Measurements from ENCODE around the gene DUSP9. TPM values are rescaled to one million over a fixed set of nuclear protein-coding genes. Genes with fewer than 3 reads are reported as not detected.

Gene DUSP9
- total and polyA plus RNA-seq, 3 donors from 2014 or later: 2.5 to 10.2 (median 6.2) TPM

GRCh38 chrX:153648358-153649177 is 1.6 kb downstream of the DUSP9 start:
- Histone ChIP-seq H3K27me3 (no peaks in the 10 kb centered on the region), H3K9me3 (no peaks in the 10 kb centered on the region), H3K4me1 (no peaks in the 10 kb centered on the region), H3K27ac (no peak overlapping the region), H3K36me3 (ENCODE audit: low read depth, missing control alignments) (no peaks in the 10 kb centered on the region), H3K4me3 (no peak overlapping the region)
- intact Hi-C loops (cut with DNase I; ENCODE audit: low total_unique reads): no loop called here
- TF ChIP-seq, protein P1, sequence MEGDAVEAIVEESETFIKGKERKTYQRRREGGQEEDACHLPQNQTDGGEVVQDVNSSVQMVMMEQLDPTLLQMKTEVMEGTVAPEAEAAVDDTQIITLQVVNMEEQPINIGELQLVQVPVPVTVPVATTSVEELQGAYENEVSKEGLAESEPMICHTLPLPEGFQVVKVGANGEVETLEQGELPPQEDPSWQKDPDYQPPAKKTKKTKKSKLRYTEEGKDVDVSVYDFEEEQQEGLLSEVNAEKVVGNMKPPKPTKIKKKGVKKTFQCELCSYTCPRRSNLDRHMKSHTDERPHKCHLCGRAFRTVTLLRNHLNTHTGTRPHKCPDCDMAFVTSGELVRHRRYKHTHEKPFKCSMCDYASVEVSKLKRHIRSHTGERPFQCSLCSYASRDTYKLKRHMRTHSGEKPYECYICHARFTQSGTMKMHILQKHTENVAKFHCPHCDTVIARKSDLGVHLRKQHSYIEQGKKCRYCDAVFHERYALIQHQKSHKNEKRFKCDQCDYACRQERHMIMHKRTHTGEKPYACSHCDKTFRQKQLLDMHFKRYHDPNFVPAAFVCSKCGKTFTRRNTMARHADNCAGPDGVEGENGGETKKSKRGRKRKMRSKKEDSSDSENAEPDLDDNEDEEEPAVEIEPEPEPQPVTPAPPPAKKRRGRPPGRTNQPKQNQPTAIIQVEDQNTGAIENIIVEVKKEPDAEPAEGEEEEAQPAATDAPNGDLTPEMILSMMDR (IDR thresholded peaks at IDR 0.05): no peak
- TF ChIP-seq POLR2A (IDR thresholded peaks at IDR 0.05): no peak
- 64 to 81% methylated on average over 7 to 15 of the region's 17 CpGs for WGBS, 2 donors
- no peak for DNase-seq

- Histone ChIP-seq H3K4me3 (no peak overlapping the region), H3K4me1 (no peaks in the 10 kb centered on the region), H3K27ac (no peak overlapping the region), H3K36me3 (ENCODE audit: low read depth, missing control alignments) (no peaks in the 10 kb centered on the region), H3K27me3 (no peaks in the 10 kb centered on the region), H3K9me3 (no peaks in the 10 kb centered on the region)
- TF ChIP-seq, protein P1 (IDR thresholded peaks at IDR 0.05): no peak
- TF ChIP-seq POLR2A (IDR thresholded peaks at IDR 0.05): no peak
- 87 to 98% methylated on average over 9 to 12 of the region's 26 CpGs for WGBS, 2 donors
- DNase-seq: no peak
- intact Hi-C loops (cut with DNase I; ENCODE audit: low total_unique reads): no loop called here
Measured at GRCh38 chrX:153649178-153649914, 2.3 kb downstream of the DUSP9 start.

GRCh38 chrX:153649915-153650782 is 3.1 kb downstream of the DUSP9 start:
- intact Hi-C loops (cut with DNase I; ENCODE audit: low total_unique reads): no loop called here
- WGBS, 2 donors: 85% methylated on average over 30 of the region's 41 CpGs; no CpG with 5 or more reads in 1 of the 2 donors
- H3K27ac ChIP-seq: no peak overlapping the region
- TF ChIP-seq, protein P1 (IDR thresholded peaks at IDR 0.05): no peak
- no peak for TF ChIP-seq POLR2A (IDR thresholded peaks at IDR 0.05)
- no peaks in the 10 kb centered on the region for H3K36me3 ChIP-seq (ENCODE audit: low read depth, missing control alignments)
- DNase-seq: no peak
- H3K4me3 ChIP-seq: no peak overlapping the region
- H3K27me3 ChIP-seq: no peaks in the 10 kb centered on the region
- no peaks in the 10 kb centered on the region for H3K4me1 ChIP-seq
- H3K9me3 ChIP-seq: no peaks in the 10 kb centered on the region

- no peaks in the 10 kb centered on the region for H3K9me3 ChIP-seq
- H3K27ac ChIP-seq: no peak overlapping the region
- intact Hi-C loops (cut with DNase I; ENCODE audit: low total_unique reads): no loop called here
- H3K36me3 ChIP-seq (ENCODE audit: low read depth, missing control alignments): no peaks in the 10 kb centered on the region
- DNase-seq: no peak
- H3K4me3 ChIP-seq: no peak overlapping the region
- H3K27me3 ChIP-seq: no peaks in the 10 kb centered on the region
- 97 to 100% methylated on average over 2 to 13 of the region's 13 CpGs for WGBS, 2 donors
- H3K4me1 ChIP-seq: no peaks in the 10 kb centered on the region
- TF ChIP-seq, protein P1 (IDR thresholded peaks at IDR 0.05): no peak
- TF ChIP-seq POLR2A (IDR thresholded peaks at IDR 0.05): no peak
Measured at GRCh38 chrX:153650959-153651358, 4.0 kb downstream of the DUSP9 start.

All from testis (tissue), 3 donors.